Activated T-cell treated with anti-CD3 and anti-CD28 coated beads, Interleukin-2, amount 50 U/mL, for 4 hours (primary cell): ENCODE measurements around the gene FAM9A. TPM values are rescaled to one million over a fixed set of nuclear protein-coding genes. Genes with fewer than 3 reads are reported as not detected.

ENCODE experiments used
- total RNA-seq, 3 donors: library from RNA; stranded (reverse); gene quantifications; one replicate each; pipeline ENCODE4 v1.2.1, GENCODE V29; 2021

FAM9A gene
- total RNA-seq, 3 donors from 2014 or later: not detected

Other genes starting within 250 kb of the FAM9A start
- gene ANOS1, start 69.2 kb downstream of the FAM9A start, total RNA-seq: under 1 TPM in 2 of 3 donors, not detected in 1; 0.05 to 0.08 TPM
- not detected for gene FAM9B, start 232.7 kb upstream of the FAM9A start, total RNA-seq